Measurements from ENCODE around the gene ANTXR1.

DNA sequence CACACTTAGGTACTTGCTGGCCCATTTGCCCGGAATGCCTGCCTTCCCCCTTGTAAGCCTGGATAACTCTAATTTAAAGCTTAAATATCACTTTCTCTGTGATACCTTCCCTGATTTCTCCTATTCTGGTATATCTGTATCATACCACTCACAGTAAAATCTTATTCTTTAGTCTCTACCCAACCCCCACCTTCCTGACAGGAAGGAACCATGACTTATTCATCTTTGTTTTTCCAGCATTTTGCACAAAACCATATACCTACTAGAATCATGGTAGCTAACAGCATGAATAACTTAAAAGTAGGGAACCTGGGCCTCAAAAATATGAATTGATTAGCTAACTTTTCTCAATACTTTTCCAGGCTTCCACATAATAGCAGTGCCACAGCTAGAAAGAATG, 262.5 kb downstream of the ANTXR1 start:
- TF ChIP-seq CTCF (conservative IDR thresholded peaks at IDR 0.05) (no peak), EZH2 (IDR thresholded peaks at IDR 0.05; ENCODE audit: low read depth) (no peak)
